NCI-H69 (cell line): ENCODE measurements around the gene CAGE1.

ENCODE experiments used
- DNase-seq: peaks from one replicate; lab custom pipeline; 2025; lab: John Stamatoyannopoulos, UW

The CAGE1 gene

GRCh38 chr6:7309050-7309449 is 80.5 kb downstream of the CAGE1 start:
- DNase-seq: no peak

GRCh38 chr6:7307533-7307932 is 82.0 kb downstream of the CAGE1 start:
- DNase-seq: no peak

GRCh38 chr6:7304821-7305220 is 84.7 kb downstream of the CAGE1 start:
- DNase-seq: no peak

- no peak for DNase-seq
Measured at GRCh38 chr6:7301702-7302101, 87.8 kb downstream of the CAGE1 start.

GRCh38 chr6:7300926-7301325 is 88.6 kb downstream of the CAGE1 start:
- no peak for DNase-seq

- DNase-seq: no peak
Measured at GRCh38 chr6:7298113-7298512, 91.4 kb downstream of the CAGE1 start.

- DNase-seq: no peak
Measured at GRCh38 chr6:7296602-7297001, 92.9 kb downstream of the CAGE1 start.

- no peak for DNase-seq
Measured at GRCh38 chr6:7295916-7296315, 93.6 kb downstream of the CAGE1 start.

- DNase-seq: no peak
Measured at GRCh38 chr6:7292596-7293255, 96.8 kb downstream of the CAGE1 start.

- no peak for DNase-seq
Measured at GRCh38 chr6:7290079-7290478, 99.5 kb downstream of the CAGE1 start.

GRCh38 chr6:7285416-7285815 is 104.1 kb downstream of the CAGE1 start:
- no peak for DNase-seq

- no peak for DNase-seq
Measured at GRCh38 chr6:7283676-7284075, 105.9 kb downstream of the CAGE1 start.

GRCh38 chr6:7282097-7282906 is 107.2 kb downstream of the CAGE1 start:
- no peak for DNase-seq
